ENCODE results near the gene LIPN. TPM values are rescaled to one million over a fixed set of nuclear protein-coding genes. Genes with fewer than 3 reads are reported as not detected.

Gene LIPN
- total and polyA plus RNA-seq, 2 of the 8 experiments (the other 6 are each of a cell fraction or from before 2014, with no cell fraction given): not detected

GRCh38 chr10:88803641-88804040, 43.8 kb downstream of the LIPN start (continued):
- no peak for TF ChIP-seq TBP (IDR thresholded peaks at IDR 0.05; ENCODE audit: low read depth, low read length)
